PC-9 (cell line): ENCODE results near the gene SIGLEC8.

Source experiments
- EZH2 ChIP-seq: fragments of 200-600 bp; sonication (generic); IDR thresholded peaks from 2 replicates; pipeline ENCODE4 v1.8.0; 2017; ENCODE audit warnings: antibody characterized with exemption, low read depth
- TF ChIP-seq, protein P1 (sequence below): fragments of 200-600 bp; sonication (generic); conservative IDR thresholded peaks from 2 replicates; pipeline ENCODE4 v1.6.1; 2017; ENCODE audit warnings: mixed run types, antibody characterized with exemption, mild to moderate bottlenecking, moderate library complexity

DNA sequence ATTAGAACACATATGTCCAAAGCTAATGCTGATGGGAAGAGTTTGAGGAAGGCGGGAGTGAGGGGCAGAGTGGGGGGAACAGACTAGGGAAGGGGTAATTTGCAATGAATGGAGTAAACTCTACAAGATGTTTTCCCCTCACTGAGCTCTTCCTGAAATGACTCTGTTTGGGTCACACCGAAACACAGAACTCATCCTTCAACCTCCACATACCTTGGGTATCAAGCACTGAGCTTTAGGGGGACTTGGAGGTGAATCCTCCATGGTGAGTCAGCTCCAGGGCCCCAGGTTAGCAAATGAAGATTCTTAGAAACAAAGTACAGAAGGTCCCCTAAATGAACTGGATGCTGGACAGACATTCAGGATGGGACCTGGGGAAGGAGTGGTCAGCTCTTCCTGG is 39.5 kb downstream of the SIGLEC8 start:
- TF ChIP-seq, protein P1, sequence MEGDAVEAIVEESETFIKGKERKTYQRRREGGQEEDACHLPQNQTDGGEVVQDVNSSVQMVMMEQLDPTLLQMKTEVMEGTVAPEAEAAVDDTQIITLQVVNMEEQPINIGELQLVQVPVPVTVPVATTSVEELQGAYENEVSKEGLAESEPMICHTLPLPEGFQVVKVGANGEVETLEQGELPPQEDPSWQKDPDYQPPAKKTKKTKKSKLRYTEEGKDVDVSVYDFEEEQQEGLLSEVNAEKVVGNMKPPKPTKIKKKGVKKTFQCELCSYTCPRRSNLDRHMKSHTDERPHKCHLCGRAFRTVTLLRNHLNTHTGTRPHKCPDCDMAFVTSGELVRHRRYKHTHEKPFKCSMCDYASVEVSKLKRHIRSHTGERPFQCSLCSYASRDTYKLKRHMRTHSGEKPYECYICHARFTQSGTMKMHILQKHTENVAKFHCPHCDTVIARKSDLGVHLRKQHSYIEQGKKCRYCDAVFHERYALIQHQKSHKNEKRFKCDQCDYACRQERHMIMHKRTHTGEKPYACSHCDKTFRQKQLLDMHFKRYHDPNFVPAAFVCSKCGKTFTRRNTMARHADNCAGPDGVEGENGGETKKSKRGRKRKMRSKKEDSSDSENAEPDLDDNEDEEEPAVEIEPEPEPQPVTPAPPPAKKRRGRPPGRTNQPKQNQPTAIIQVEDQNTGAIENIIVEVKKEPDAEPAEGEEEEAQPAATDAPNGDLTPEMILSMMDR: no peak
- TF ChIP-seq EZH2: no peak
